Mucosa of gallbladder (tissue), 1 donor: ENCODE data around the gene NFXL1. TPM values are rescaled to one million over a fixed set of nuclear protein-coding genes. Genes with fewer than 3 reads are reported as not detected.

Experiments used
- DNase-seq: peaks from one replicate; pipeline ENCODE4 v3.0.0-alpha.2; 2020; ENCODE audit warnings: low spot score
- total RNA-seq: library from RNA; stranded (reverse); gene quantifications from one replicate; pipeline ENCODE4 v1.2.1, GENCODE V29; 2021
- donor health status: DM: no; HTN: no; CAD: no.

Gene NFXL1
- total RNA-seq, 1 donor from 2014 or later = 10.6 TPM

DNA sequence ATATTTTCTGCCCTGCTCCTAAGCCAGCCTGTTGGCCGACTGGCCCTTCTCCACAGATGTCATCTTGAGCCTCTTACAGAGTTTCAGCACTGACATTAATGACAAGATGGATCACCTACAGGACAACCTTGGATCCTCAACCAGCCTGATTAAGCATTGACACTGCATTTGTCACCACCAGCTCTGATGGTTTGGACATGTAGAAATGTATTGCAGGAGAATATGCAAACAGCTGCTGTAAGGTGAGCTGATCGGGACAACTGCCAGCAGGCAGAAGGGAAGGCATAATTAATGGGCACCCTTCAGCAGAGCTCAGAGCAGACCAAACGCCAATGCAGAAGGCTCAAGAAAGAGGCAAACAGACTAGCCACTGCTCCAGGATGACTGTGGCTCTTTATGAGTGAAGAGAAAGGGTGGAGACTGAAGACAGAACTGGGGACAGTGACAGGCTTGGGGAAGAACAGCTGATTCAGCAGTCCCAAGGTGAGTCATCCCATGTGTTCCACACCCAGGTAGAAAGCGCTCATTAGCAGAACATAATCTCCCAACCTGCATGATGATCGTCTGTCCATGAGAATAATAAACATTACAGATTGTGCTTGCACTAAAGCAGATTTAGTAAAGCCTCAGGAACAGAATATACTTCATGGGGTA, 83.2 kb downstream of the NFXL1 start:
- DNase-seq = no peak

DNA sequence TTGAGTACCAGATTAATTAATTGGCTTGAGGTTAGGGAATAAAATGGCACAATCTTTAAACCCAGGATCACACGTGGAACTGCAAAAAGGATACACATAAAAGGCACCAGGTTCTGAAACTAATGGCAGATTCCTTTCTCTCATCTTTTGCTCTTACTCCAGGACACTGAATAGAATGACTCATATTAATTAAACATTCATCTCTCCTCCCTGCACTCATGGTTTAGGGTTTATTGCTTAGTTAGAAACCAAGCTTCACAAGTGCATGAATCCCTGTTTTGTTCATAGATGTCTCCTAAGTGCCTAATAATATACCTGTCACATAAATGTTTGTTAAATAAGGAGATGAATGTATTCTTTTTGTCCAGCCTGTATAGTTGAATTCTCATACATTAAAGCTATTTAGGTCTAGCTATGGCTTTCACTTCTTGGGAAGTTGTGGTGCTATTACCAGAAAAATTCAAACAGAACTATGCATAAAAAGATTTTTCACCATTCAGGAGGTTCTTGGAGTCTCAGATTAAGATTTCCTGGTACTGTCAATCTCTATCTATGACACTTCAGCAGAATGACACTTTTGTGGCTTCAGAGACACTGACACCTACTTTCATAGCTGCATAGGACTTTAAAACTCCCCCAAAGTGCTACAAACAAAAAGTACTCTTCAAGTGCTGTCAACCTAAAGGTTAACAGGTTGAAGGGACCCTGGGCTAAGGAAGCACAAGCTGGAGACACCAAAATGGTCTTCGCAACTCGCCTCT, 83.9 kb downstream of the NFXL1 start:
- no peak for DNase-seq

DNA sequence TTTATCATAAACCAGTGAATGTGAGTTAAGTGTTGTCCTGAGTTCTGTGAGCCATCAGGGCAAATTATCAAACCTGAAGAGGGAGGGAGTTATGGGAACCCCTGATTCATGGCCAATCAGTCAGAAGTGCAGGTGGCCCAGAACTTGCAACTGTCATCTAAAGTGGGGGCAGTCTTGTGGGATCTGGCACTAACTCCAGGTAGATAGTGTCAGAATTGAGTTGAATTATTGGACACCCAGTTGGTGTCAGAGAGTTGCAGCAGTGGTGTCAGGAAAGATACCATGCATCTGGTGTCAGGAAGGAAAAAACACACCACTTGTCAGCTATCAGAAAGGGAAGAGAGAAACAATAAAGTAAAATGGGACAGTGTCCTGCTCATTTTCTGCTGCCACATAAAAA, 84.9 kb downstream of the NFXL1 start:
- no peak for DNase-seq

DNA sequence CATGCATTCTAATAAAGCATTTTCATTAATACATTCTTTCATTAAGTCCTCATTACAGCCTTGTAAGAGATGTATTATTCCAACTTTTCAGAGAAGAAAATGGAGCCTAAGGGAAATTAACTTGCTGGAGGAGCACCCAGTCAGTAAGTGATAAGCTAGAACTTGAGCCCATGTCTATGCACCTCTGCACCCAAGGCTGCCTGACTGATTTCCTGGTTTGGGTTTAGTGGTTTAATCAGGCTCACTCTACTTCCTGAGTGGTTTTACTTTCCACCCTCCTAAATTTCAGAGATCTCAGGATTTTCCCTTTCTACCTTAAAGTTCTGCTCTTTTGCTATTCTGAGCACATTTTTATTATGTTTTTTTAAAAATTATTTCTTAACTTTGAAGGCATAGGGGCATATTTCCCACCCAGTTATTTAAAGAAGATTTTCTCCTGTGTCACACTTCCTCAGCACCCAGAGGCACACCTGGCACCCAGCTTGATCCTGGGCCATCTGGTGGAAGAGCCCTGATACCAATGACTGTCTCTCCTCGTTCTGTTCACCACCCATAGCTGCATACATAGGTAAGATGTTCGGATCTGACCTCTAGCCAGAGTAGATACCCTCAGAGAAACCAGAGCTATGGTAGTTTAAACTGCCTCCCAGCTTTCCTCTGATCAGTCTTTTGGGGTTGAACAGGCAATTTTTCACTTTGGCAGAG, 86.9 kb downstream of the NFXL1 start:
- no peak for DNase-seq

DNA sequence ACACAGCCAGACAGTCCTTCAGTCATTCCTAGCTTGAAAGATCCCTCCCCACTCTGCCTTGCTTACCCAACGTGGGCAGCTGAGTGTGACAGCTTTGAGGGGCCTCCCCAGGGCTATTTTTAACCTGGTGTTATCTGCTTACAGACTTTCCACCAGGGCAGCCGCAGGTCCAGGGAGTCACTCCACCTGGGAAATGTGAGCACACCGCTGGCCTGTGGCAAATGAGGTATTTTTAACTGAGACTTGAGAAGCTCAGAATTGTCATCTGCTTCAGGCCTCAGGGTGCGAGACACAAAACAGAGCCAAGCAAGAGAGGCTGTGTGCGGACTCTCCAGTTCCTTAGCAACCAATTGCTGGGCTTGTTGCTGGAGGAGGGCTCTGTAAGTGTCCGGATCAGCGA, 89.5 kb downstream of the NFXL1 start:
- DNase-seq = no peak

DNA sequence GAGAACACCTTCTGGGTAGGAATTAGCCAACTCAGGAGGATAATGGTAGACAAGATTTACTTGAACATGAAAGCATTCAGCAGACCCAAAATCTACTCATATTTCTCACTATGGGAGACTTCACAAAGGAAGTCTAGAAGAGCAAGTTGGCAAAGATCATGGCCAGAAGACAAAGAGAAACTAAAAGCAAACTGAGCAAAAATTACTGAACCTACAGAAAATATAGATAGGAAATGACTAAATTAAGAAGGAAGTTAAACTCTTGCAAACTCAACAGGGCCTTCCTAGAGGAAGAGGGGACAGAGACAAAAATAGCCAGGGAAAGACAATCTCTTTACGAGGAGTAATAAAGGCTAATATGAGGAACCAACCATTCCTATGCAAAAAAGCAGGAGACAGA, 95.2 kb downstream of the NFXL1 start:
- DNase-seq = no peak

DNA sequence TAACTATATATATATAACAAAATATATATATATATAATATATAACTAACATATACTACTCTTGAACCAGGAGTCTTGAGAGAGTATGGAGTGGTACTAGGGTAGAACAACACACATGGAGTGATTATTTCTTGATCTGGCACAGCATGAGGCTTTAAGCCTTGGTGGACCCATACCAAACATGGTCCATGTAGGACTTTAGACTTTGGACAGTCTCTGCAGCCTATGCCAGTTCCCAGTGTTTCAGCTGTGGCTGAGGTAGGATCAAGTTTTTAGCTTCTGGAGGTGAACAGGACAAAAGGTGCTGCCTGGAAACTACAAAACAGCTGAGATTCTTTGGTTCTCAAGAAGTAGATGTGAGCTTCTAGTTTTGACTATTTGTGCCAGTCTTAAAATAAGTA, 97.1 kb downstream of the NFXL1 start:
- no peak for DNase-seq

DNA sequence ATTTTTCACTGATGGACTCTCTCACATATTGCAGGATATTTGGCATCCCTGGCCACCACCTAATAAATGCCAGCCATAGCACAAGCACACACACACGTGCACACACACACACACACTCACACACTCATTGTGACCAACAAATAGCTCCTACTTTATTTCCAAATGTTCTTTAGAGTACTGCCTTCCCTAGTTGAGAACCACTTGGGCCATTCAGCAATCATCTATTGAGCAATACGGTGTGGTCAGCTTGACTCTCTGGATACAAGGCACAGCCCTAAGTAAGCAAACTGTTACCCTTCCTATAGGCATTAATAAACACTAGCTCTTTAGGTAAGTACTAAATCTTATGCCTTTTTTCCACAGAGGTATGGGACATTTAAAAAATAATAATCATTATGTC, 97.6 kb downstream of the NFXL1 start:
- no peak for DNase-seq

DNA sequence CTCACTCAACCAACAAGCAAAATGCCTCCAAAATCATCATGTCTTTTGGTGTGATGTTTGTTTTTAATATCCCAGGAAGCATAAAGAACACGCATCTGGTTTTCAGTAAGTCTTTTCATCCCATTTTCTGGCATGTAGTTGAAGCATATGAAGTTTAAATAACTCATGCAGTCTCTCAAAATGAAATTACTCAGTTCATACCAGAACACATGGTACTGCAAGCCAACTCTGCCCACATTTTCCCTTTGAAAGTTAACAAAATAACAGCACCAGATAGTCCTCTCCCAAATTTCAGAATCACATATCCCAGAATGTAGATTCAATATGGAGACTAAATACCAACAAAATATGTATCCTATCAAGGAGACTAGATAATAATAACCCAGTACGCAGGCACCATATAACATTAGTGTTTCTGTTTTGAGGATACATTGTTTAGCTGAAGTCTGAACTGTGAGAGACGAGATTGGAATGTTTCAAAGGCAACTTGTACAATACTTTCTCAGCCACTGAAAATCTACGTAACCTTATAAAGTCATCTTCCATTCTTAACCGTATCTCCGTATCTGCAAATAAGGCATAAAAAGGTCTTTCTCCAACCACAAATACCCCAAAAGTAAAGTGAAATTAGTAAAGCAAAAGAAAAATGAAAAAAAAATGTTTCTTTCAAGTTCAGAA, 99.6 kb downstream of the NFXL1 start:
- DNase-seq = no peak

DNA sequence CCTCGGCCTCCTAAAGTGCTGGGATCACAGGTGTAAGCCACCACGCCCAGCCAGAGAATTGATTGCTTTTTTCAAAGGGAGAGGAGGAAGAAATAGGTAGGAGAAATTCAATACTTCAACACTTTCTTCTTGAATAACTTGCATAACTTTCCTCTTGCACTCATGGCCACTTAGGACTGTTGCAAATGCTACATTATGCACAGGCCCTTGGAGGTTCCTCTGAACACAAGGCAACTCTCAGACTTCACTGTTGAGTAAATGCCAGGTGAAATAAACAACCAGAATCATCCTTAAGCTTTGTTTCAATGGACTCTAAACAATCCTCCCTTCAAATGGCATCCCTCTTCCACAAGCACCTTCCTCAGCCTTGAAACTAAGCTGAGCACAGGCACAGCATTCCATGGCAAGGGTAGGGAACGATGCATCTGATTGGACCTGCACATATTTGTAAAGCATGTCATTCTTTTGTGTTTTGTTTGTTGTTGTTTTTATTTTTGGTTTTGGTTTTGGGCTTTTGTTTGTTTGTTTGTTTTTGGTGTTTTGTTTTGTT, 104.7 kb downstream of the NFXL1 start:
- no peak for DNase-seq

DNA sequence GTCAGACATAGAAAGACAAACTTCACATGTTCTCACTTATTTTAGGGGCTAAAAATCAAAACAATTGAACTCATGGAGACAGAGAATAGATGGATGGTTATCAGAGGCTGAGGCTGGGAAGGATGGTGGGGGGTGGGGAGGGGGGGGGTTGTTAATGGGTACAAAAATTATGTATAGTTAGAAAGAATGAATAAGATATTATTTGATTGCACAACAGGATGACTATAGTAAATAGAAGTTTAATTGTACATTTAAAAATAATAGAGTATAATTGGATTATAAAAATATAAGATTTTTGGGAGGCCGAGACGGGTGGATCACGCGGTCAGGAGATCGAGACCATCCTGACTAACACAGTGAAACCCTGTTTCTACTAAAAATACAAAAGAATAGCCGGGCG, 109.8 kb downstream of the NFXL1 start:
- DNase-seq = no peak

DNA sequence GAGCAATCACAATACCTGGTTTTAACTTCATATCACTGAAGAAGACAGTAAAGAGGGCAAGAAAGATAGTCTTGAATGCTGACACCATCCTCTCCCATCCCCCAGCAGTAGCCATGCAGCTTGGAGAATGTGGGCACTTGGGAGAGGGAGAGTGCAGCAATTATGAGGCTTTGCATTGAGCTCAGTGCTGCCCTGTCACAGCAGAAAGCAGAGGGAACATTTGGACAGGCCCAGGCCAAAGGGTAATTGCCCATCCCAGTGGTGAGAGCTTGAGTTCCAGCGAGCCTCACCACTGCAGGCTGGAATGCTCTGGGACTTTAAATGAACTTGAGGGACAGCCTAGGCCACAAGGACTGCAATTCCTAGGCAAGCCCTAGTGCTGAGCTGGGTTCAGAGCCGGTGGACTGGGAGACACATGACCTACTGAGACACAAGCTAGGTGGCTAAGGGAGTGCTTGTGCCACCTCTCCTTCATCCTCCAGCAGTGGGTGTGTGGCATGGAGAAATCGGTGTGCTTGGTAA, 112.8 kb downstream of the NFXL1 start:
- DNase-seq = no peak

DNA sequence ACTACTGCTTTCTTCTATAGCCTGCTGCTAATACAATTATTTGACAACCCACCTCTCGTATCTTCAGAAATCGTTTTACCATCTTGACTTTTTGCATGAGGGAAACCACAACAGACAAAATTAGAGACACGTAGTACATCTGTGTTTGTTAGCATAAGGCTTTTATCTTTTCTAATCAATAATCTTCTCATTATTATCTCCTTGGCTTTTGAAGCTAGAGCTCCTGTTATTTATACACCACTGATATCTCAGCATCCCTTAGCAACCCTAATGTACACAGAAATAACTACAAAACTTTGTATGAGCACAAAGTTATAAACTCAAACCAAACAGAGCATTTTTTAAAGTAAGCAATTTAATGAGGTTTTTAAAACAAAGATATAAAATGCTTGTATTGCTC, 116.2 kb downstream of the NFXL1 start:
- DNase-seq = no peak

Other genes with a start within 250 kb of the NFXL1 start
- 6.6 TPM for gene CORIN, start 76.5 kb downstream of the NFXL1 start, total RNA-seq
- 3.3 TPM for gene CNGA1, start 102.1 kb upstream of the NFXL1 start, total RNA-seq
- 9.2 TPM for gene NIPAL1, start 102.2 kb upstream of the NFXL1 start, total RNA-seq
- 0.86 TPM for gene TXK, start 219.7 kb upstream of the NFXL1 start, total RNA-seq